ENCODE measurements around the gene PACRG. TPM values are rescaled to one million over a fixed set of nuclear protein-coding genes. Genes with fewer than 3 reads are reported as not detected.

PACRG gene
- total RNA-seq, 1 experiment from 2014 or later, result 0.26 TPM

GRCh38 chr6:163364641-163365040 lies 636.9 kb downstream of the PACRG start:
- H2BK20ac ChIP-seq (ENCODE audit: low read depth, low read length, poor library complexity, severe bottlenecking), result no peak overlapping the region
- H3T11ph ChIP-seq (ENCODE audit: low read length), result no peak overlapping the region
- no peaks in the 10 kb centered on the region for H4K20me1 ChIP-seq (ENCODE audit: control insufficient read depth, insufficient read depth, insufficient read length)
- H2AK5ac ChIP-seq (ENCODE audit: insufficient read length, low read length), result no peak overlapping the region
- H2AFZ ChIP-seq (ENCODE audit: low read length), result no peak overlapping the region
- no peak overlapping the region for H2BK15ac ChIP-seq (ENCODE audit: low read depth, low read length)
- H2BK120ac ChIP-seq (ENCODE audit: low read depth, low read length, poor library complexity, severe bottlenecking), result no peak overlapping the region
- H3K79me1 ChIP-seq (ENCODE audit: insufficient read depth, low read depth, low read length, poor library complexity, severe bottlenecking), result no peaks in the 10 kb centered on the region
- H3K23ac ChIP-seq (ENCODE audit: insufficient read length, low read depth, low read length), result no peak overlapping the region
- Mint-ChIP-seq H3K4me1 (peaks cover 10 to 12% of the 10 kb centered on the region in 2 experiments), H3K9me3 (no peaks in the 10 kb centered on the region), H3K36me3 (ENCODE audit: insufficient read depth in 1 of 3, low read depth in 3 of 3) (no peaks in the 10 kb centered on the region), H3K27me3 (ENCODE audit: low read depth) (no peaks in the 10 kb centered on the region; the same call in 1 of the 2 replicates), H3K4me3 (no peak overlapping the region), H3K27ac (no peak overlapping the region)
- H3K23me2 ChIP-seq (ENCODE audit: insufficient read length, low read depth, low read length, poor library complexity, severe bottlenecking), result no peaks in the 10 kb centered on the region
- no peak overlapping the region for H2BK5ac ChIP-seq (ENCODE audit: insufficient read length, low read length)
- TF ChIP-seq CTCF (conservative IDR thresholded peaks at IDR 0.05), result no peak
- no peak overlapping the region for H4K8ac ChIP-seq (replicated peaks; ENCODE audit: insufficient read length, low read depth, low read length)
- H3K4ac ChIP-seq (ENCODE audit: low read depth, low read length), result no peak overlapping the region
- DNase-seq, result no peak
- H4K5ac ChIP-seq (ENCODE audit: insufficient read length, low read depth, low read length), result no peak overlapping the region
- no peak overlapping the region for H3K18ac ChIP-seq (ENCODE audit: insufficient read length, low read depth, low read length)
- H4K91ac ChIP-seq (ENCODE audit: insufficient read length, low read depth, low read length), result no peak overlapping the region
- H2BK12ac ChIP-seq (ENCODE audit: insufficient read length, low read depth, low read length), result no peak overlapping the region
- H3K9ac ChIP-seq (ENCODE audit: extremely low read depth, insufficient read length, low read length), result no peak overlapping the region
- no peak overlapping the region for H3K56ac ChIP-seq (ENCODE audit: insufficient read length, low read depth, low read length)
- H3K14ac ChIP-seq (ENCODE audit: insufficient read depth, low read length), result no peak overlapping the region; the same call in 1 of the 2 replicates
- H3K27me3 ChIP-seq (ENCODE audit: insufficient read depth, low read length), result no peaks in the 10 kb centered on the region
- H3K9me3 ChIP-seq (ENCODE audit: control insufficient read depth, low read depth, low read length), result no peaks in the 10 kb centered on the region
- peaks cover 2% of the 10 kb centered on the region; the same call in 1 of the 2 replicates for H3K4me1 ChIP-seq (ENCODE audit: insufficient read depth, low read length)
- no peak overlapping the region for H3K27ac ChIP-seq (ENCODE audit: insufficient read length, low read depth, low read length)
- no peak overlapping the region for H3K4me2 ChIP-seq (ENCODE audit: insufficient read depth, insufficient read length, low read length)
- no peaks in the 10 kb centered on the region for H3K79me2 ChIP-seq (ENCODE audit: insufficient read depth, low read length)
- WGBS (ENCODE audit: extremely low coverage, insufficient read length, low lambda C conversion rate), result no CpG with 5 or more reads among the region's 13 CpGs

Other genes starting within 250 kb of the PACRG start
- 1.3 and 2.0 TPM in 2 replicates for gene PRKN, start 208 bp upstream of the PACRG start, total RNA-seq (2021)